Smooth muscle cell (in vitro differentiated cells): ENCODE measurements around the gene MTUS2. TPM values are rescaled to one million over a fixed set of nuclear protein-coding genes. Genes with fewer than 3 reads are reported as not detected.

ENCODE experiments used
- DNase-seq: peaks from one replicate; lab custom pipeline; 2025; ENCODE audit not compliant: unreplicated experiment; lab: John Stamatoyannopoulos, UW
- H2AFZ ChIP-seq: fragments of 200-600 bp; sonication (generic); 2 replicates; pipeline ENCODE4 v1.6.0; 2016; ENCODE audit warnings: antibody characterized with exemption, low read depth, mild to moderate bottlenecking
- H3F3A ChIP-seq: fragments of 200-600 bp; sonication (generic); 2 replicates; pipeline ENCODE4 v1.6.0; 2017; ENCODE audit warnings: antibody characterized with exemption, low read depth
- H3K27ac ChIP-seq: fragments of 200-600 bp; sonication (generic); 2 replicates; pipeline ENCODE4 v1.5.1; 2016; ENCODE audit warnings: low read depth, mild to moderate bottlenecking
- H3K27me3 ChIP-seq: fragments of 200-600 bp; sonication (generic); 2 replicates; pipeline ENCODE4 v1.6.1; 2016; ENCODE audit warnings: low read depth, mild to moderate bottlenecking
- H3K36me3 ChIP-seq: fragments of 200-600 bp; sonication (generic); 2 replicates; pipeline ENCODE4 v1.5.1; 2016; ENCODE audit warnings: low read depth
- H3K4me1 ChIP-seq: fragments of 200-600 bp; sonication (generic); 2 replicates; pipeline ENCODE4 v1.5.1; 2016; ENCODE audit warnings: low read depth
- H3K4me2 ChIP-seq: fragments of 200-600 bp; sonication (generic); 2 replicates; pipeline ENCODE4 v1.6.0; 2016; ENCODE audit warnings: mild to moderate bottlenecking
- H3K4me3 ChIP-seq: fragments of 200-600 bp; sonication (generic); 2 replicates; pipeline ENCODE4 v1.5.1; 2016; ENCODE audit warnings: mild to moderate bottlenecking
- H3K79me2 ChIP-seq: fragments of 200-600 bp; sonication (generic); 2 replicates; pipeline ENCODE4 v1.6.0; 2016; ENCODE audit warnings: low read depth, mild to moderate bottlenecking
- H3K9ac ChIP-seq: fragments of 200-600 bp; sonication (generic); 2 replicates; pipeline ENCODE4 v1.6.0; 2016; ENCODE audit warnings: low read depth
- H3K9me3 ChIP-seq: fragments of 200-600 bp; sonication (generic); replicated peaks from 2 replicates; pipeline ENCODE4 v1.5.1; 2016; ENCODE audit warnings: low read depth
- H4K20me1 ChIP-seq: fragments of 200-600 bp; sonication (generic); 2 replicates; pipeline ENCODE4 v1.6.0; 2016; ENCODE audit warnings: low read depth
- WGBS: methylation state at CpG from one replicate; pipeline ENCODE4 v1.1.7; 2016; ENCODE audit warnings: low lambda C conversion rate; 5-methylcytosine and 5-hydroxymethylcytosine counted together
- polyA plus RNA-seq: library from polyadenylated mRNA; unstranded; fragments of >200 nt; fragmentation: Nextera tagmentation; extraction: Ambion mirVana; gene quantifications from 2 replicates; pipeline ENCODE4 v1.2.1, GENCODE V29; 2016
- total RNA-seq: library from RNA; depleted of rRNA; stranded (reverse); fragments of >200 nt; gene quantifications from 2 replicates; pipeline ENCODE4 v1.2.3, GENCODE V29; 2014
- TF ChIP-seq, protein P1 (sequence below): fragments of 200-600 bp; sonication (generic); IDR thresholded peaks from 2 replicates; pipeline ENCODE4 v1.5.1; 2017; ENCODE audit warnings: borderline replicate concordance, mild to moderate bottlenecking, antibody characterized with exemption; ENCODE audit not compliant: insufficient read depth, poor library complexity, severe bottlenecking

MTUS2 gene
- total and polyA plus RNA-seq, 2 experiments from 2014 or later, result 0.06 to 0.63 TPM

DNA sequence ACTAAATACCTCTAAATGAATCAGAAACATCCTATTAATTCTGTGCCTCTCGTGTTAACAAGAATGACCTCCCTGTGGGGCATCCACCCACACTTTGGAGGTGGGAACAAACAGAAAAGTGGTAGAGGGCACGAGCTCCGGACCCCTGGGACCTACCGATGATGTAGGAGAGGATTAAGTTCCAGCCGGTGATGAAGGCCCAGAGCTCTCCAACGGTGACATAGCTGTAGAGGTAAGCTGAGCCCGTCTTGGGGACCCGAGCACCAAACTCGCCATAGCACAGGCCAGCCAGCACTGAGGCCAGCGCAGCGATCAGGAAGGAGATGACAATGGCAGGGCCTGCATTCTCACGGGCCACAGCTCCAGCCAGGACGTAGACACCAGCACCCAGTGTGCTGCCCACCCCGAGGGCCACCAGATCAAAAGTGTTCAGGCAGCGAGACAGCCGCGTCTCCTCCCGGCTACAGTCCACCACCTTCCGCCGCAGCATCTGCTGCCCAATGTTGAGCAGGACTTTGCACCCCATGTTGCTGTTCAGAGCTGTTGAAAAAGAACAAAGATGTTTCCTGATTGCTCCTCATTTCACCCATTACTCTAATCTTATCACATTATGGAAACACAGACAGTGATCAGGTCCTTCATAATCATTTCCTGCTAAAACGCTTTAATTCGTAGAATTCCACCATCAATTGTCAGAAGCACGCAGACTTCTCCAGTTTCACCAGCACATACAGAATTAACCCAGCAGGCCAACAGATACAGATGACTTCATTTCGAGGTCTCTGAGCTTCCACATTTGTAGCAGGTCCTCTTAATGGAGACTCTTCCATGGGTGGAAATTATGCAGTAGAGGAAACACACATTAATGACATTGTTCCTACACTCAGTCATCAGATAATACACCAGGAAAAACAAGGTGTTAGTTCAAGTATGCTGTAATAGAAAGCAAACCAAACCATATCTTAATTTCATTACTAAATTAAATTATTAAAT is 715.8 kb downstream of the MTUS2 start:
- no peak for DNase-seq
- H3K9ac ChIP-seq, result no peak overlapping the region
- TF ChIP-seq, protein P1, sequence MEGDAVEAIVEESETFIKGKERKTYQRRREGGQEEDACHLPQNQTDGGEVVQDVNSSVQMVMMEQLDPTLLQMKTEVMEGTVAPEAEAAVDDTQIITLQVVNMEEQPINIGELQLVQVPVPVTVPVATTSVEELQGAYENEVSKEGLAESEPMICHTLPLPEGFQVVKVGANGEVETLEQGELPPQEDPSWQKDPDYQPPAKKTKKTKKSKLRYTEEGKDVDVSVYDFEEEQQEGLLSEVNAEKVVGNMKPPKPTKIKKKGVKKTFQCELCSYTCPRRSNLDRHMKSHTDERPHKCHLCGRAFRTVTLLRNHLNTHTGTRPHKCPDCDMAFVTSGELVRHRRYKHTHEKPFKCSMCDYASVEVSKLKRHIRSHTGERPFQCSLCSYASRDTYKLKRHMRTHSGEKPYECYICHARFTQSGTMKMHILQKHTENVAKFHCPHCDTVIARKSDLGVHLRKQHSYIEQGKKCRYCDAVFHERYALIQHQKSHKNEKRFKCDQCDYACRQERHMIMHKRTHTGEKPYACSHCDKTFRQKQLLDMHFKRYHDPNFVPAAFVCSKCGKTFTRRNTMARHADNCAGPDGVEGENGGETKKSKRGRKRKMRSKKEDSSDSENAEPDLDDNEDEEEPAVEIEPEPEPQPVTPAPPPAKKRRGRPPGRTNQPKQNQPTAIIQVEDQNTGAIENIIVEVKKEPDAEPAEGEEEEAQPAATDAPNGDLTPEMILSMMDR, result no peak
- H3K4me1 ChIP-seq, result no peaks in the 10 kb centered on the region
- no peaks in the 10 kb centered on the region for H3K27me3 ChIP-seq
- peaks cover 3% of the 10 kb centered on the region for H3F3A ChIP-seq
- H3K4me3 ChIP-seq, result no peak overlapping the region
- H4K20me1 ChIP-seq, result peaks cover 32% of the 10 kb centered on the region
- H3K36me3 ChIP-seq, result no peaks in the 10 kb centered on the region
- H3K79me2 ChIP-seq, result peaks cover 11% of the 10 kb centered on the region
- H3K27ac ChIP-seq, result no peak overlapping the region
- WGBS, result 96% methylated on average over 24 of the region's 24 CpGs
- H2AFZ ChIP-seq, result no peak overlapping the region
- H3K9me3 ChIP-seq, result no peaks in the 10 kb centered on the region
- no peak overlapping the region for H3K4me2 ChIP-seq

GRCh38 chr13:29536853-29537252 is 716.7 kb downstream of the MTUS2 start:
- TF ChIP-seq, protein P1, result no peak
- Histone ChIP-seq H3K4me1 (no peaks in the 10 kb centered on the region), H4K20me1 (peaks cover 38% of the 10 kb centered on the region), H2AFZ (no peak overlapping the region), H3F3A (no peaks in the 10 kb centered on the region), H3K27me3 (no peaks in the 10 kb centered on the region), H3K9me3 (no peaks in the 10 kb centered on the region), H3K27ac (no peak overlapping the region), H3K9ac (no peak overlapping the region), H3K36me3 (no peaks in the 10 kb centered on the region), H3K79me2 (peaks cover 20% of the 10 kb centered on the region), H3K4me3 (no peak overlapping the region), H3K4me2 (no peak overlapping the region)
- DNase-seq, result no peak
- WGBS, result 98% methylated on average over 7 of the region's 7 CpGs

DNA sequence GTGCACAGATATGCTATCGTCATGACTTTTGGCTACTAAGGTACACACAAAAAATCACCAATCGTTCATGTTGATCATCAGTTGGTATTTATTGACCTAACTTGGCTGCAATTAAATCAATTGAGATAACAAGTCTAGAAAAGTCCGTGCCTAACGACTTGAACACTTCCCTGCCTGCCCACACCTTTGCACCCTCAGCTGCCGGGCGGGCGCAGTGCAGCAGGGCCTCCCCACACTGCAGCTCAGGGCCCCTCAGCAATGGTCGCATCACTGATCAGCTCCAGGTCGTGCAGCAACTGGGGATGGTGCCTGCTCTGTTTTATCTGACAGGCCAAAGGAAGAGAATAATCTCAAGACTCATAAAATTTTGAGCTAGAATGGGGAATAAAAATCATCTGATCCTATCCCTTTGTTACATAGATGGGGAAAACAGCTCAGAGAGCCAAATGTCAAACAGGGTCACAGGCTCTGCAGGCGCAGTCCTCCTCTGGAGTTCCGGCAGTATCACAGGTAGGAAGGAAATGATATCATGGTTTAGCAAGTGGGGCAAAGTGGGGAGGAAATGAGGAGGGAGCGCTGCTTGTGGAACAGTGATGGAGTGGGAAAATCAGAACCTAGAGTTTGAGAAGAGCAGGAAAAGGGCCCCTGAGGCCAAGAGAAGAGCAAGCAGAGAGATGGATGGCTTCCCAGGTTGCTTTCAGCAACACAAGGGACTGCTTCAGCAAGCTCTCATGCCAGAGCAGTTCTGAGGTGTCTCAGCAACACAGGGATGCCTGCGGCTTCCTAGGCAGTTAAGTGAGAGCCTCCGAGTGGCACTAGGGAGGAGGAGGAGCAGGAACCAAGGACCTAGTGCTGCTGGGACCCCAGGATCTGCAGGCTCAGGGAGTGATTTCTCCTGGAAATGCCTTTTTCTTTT is 717.9 kb downstream of the MTUS2 start:
- no peaks in the 10 kb centered on the region for H3K9me3 ChIP-seq
- H3K9ac ChIP-seq, result no peak overlapping the region
- H3K79me2 ChIP-seq, result peaks cover 28% of the 10 kb centered on the region
- 87% methylated on average over 14 of the region's 14 CpGs for WGBS
- H3K27ac ChIP-seq, result no peak overlapping the region
- H3K36me3 ChIP-seq, result no peaks in the 10 kb centered on the region
- H3K4me2 ChIP-seq, result no peak overlapping the region
- H4K20me1 ChIP-seq, result peaks cover 49% of the 10 kb centered on the region
- no peaks in the 10 kb centered on the region for H3F3A ChIP-seq
- no peaks in the 10 kb centered on the region for H3K27me3 ChIP-seq
- H3K4me1 ChIP-seq, result no peaks in the 10 kb centered on the region
- DNase-seq, result no peak
- no peak overlapping the region for H2AFZ ChIP-seq
- TF ChIP-seq, protein P1, result no peak
- no peak overlapping the region for H3K4me3 ChIP-seq
